ENCODE results near the gene LMTK2. TPM values are rescaled to one million over a fixed set of nuclear protein-coding genes. Genes with fewer than 3 reads are reported as not detected.

The LMTK2 gene
- total and polyA plus RNA-seq, 4 donors: 15.2 to 29.3 (median 22.2) TPM

GRCh38 chr7:98167653-98168052 is 61.0 kb downstream of the LMTK2 start:
- WGBS (ENCODE audit: insufficient coverage): 89% methylated on average over 15 of the region's 15 CpGs
- Histone ChIP-seq H3K9me3 (ENCODE audit: control insufficient read depth, insufficient read depth, low read length) (no peaks in the 10 kb centered on the region), H3K36me3 (ENCODE audit: control insufficient read depth, insufficient read depth, low read length) (peaks cover 28% of the 10 kb centered on the region), H3K4me1 (ENCODE audit: control insufficient read depth, insufficient read depth, low read length) (peaks cover 35% of the 10 kb centered on the region), H3K27ac (ENCODE audit: low read depth, low read length) (no peak overlapping the region), H3K27me3 (ENCODE audit: control insufficient read depth, insufficient read depth, low read length) (no peaks in the 10 kb centered on the region), H3K4me3 (ENCODE audit: low read depth, low read length) (no peak overlapping the region)
- DNase-seq (ENCODE audit: low read depth in 4 of 6, low spot score in 6 of 6): no peak

GRCh38 chr7:98168181-98168903 is 61.7 kb downstream of the LMTK2 start:
- H3K4me1 ChIP-seq (ENCODE audit: control insufficient read depth, insufficient read depth, low read length): peaks cover 34% of the 10 kb centered on the region
- H3K4me3 ChIP-seq (ENCODE audit: low read depth, low read length): no peak overlapping the region
- peak in 5 of 6 donors; percentile 35 to 88 (median 59) for DNase-seq (ENCODE audit: low read depth in 4 of 6, low spot score in 6 of 6)
- no peaks in the 10 kb centered on the region for H3K27me3 ChIP-seq (ENCODE audit: control insufficient read depth, insufficient read depth, low read length)
- H3K27ac ChIP-seq (ENCODE audit: low read depth, low read length): no peak overlapping the region
- no peaks in the 10 kb centered on the region for H3K9me3 ChIP-seq (ENCODE audit: control insufficient read depth, insufficient read depth, low read length)
- peaks cover 28% of the 10 kb centered on the region for H3K36me3 ChIP-seq (ENCODE audit: control insufficient read depth, insufficient read depth, low read length)
- WGBS (ENCODE audit: insufficient coverage): 80% methylated on average over 2 of the region's 17 CpGs

- DNase-seq (ENCODE audit: low read depth in 4 of 6, low spot score in 6 of 6): no peak
- Histone ChIP-seq H3K4me1 (ENCODE audit: control insufficient read depth, insufficient read depth, low read length) (peaks cover 29% of the 10 kb centered on the region), H3K9me3 (ENCODE audit: control insufficient read depth, insufficient read depth, low read length) (no peaks in the 10 kb centered on the region), H3K27me3 (ENCODE audit: control insufficient read depth, insufficient read depth, low read length) (no peaks in the 10 kb centered on the region), H3K27ac (ENCODE audit: low read depth, low read length) (no peak overlapping the region), H3K36me3 (ENCODE audit: control insufficient read depth, insufficient read depth, low read length) (peaks cover 24% of the 10 kb centered on the region), H3K4me3 (ENCODE audit: low read depth, low read length) (no peak overlapping the region)
- 96% methylated on average over 3 of the region's 5 CpGs for WGBS (ENCODE audit: insufficient coverage)
These were observed 62.4 kb downstream of the LMTK2 start for GRCh38 chr7:98168904-98169621.

GRCh38 chr7:98170966-98171365 is 64.3 kb downstream of the LMTK2 start:
- H3K4me3 ChIP-seq (ENCODE audit: low read depth, low read length): no peak overlapping the region
- no peaks in the 10 kb centered on the region for H3K9me3 ChIP-seq (ENCODE audit: control insufficient read depth, insufficient read depth, low read length)
- peak in 3 of 6 donors; percentile 22 to 77 (median 59) for DNase-seq (ENCODE audit: low read depth in 4 of 6, low spot score in 6 of 6)
- H3K4me1 ChIP-seq (ENCODE audit: control insufficient read depth, insufficient read depth, low read length): peaks cover 25% of the 10 kb centered on the region
- H3K27me3 ChIP-seq (ENCODE audit: control insufficient read depth, insufficient read depth, low read length): no peaks in the 10 kb centered on the region
- WGBS (ENCODE audit: insufficient coverage): 26% methylated on average over 7 of the region's 8 CpGs
- H3K36me3 ChIP-seq (ENCODE audit: control insufficient read depth, insufficient read depth, low read length): peaks cover 27% of the 10 kb centered on the region
- peak overlapping the region; percentile 3 for H3K27ac ChIP-seq (ENCODE audit: low read depth, low read length)

GRCh38 chr7:98171449-98171848 is 64.8 kb downstream of the LMTK2 start:
- DNase-seq (ENCODE audit: low read depth in 4 of 6, low spot score in 6 of 6): no peak
- H3K4me1 ChIP-seq (ENCODE audit: control insufficient read depth, insufficient read depth, low read length): peaks cover 25% of the 10 kb centered on the region
- no peaks in the 10 kb centered on the region for H3K9me3 ChIP-seq (ENCODE audit: control insufficient read depth, insufficient read depth, low read length)
- no peak overlapping the region for H3K4me3 ChIP-seq (ENCODE audit: low read depth, low read length)
- H3K27ac ChIP-seq (ENCODE audit: low read depth, low read length): no peak overlapping the region
- no peaks in the 10 kb centered on the region for H3K27me3 ChIP-seq (ENCODE audit: control insufficient read depth, insufficient read depth, low read length)
- WGBS (ENCODE audit: insufficient coverage): 71% methylated on average over 20 of the region's 24 CpGs
- peaks cover 24% of the 10 kb centered on the region for H3K36me3 ChIP-seq (ENCODE audit: control insufficient read depth, insufficient read depth, low read length)

- Histone ChIP-seq H3K4me3 (ENCODE audit: low read depth, low read length) (no peak overlapping the region), H3K27me3 (ENCODE audit: control insufficient read depth, insufficient read depth, low read length) (no peaks in the 10 kb centered on the region), H3K27ac (ENCODE audit: low read depth, low read length) (no peak overlapping the region), H3K9me3 (ENCODE audit: control insufficient read depth, insufficient read depth, low read length) (no peaks in the 10 kb centered on the region), H3K36me3 (ENCODE audit: control insufficient read depth, insufficient read depth, low read length) (peaks cover 26% of the 10 kb centered on the region), H3K4me1 (ENCODE audit: control insufficient read depth, insufficient read depth, low read length) (peaks cover 25% of the 10 kb centered on the region)
- peak in 2 of 6 donors; percentile 4 to 31 for DNase-seq (ENCODE audit: low read depth in 4 of 6, low spot score in 6 of 6)
- WGBS (ENCODE audit: insufficient coverage): 84% methylated on average over 20 of the region's 20 CpGs
These were observed 67.9 kb downstream of the LMTK2 start for GRCh38 chr7:98174334-98175259.

GRCh38 chr7:98175260-98175940 is 68.7 kb downstream of the LMTK2 start:
- H3K4me3 ChIP-seq (ENCODE audit: low read depth, low read length): no peak overlapping the region
- DNase-seq (ENCODE audit: low read depth in 4 of 6, low spot score in 6 of 6): no peak
- 83% methylated on average over 2 of the region's 8 CpGs for WGBS (ENCODE audit: insufficient coverage)

GRCh38 chr7:98177553-98177952 is 70.9 kb downstream of the LMTK2 start:
- no peak for DNase-seq (ENCODE audit: low read depth in 4 of 6, low spot score in 6 of 6)
- 96% methylated on average over 4 of the region's 6 CpGs for WGBS (ENCODE audit: insufficient coverage)
- H3K27ac ChIP-seq (ENCODE audit: low read depth, low read length): no peak overlapping the region
- H3K4me1 ChIP-seq (ENCODE audit: control insufficient read depth, insufficient read depth, low read length): peaks cover 8% of the 10 kb centered on the region
- no peaks in the 10 kb centered on the region for H3K27me3 ChIP-seq (ENCODE audit: control insufficient read depth, insufficient read depth, low read length)
- H3K4me3 ChIP-seq (ENCODE audit: low read depth, low read length): no peak overlapping the region
- no peaks in the 10 kb centered on the region for H3K9me3 ChIP-seq (ENCODE audit: control insufficient read depth, insufficient read depth, low read length)
- H3K36me3 ChIP-seq (ENCODE audit: control insufficient read depth, insufficient read depth, low read length): peaks cover 20% of the 10 kb centered on the region

More at GRCh38 chr7:98175260-98175940, 68.7 kb downstream of the LMTK2 start:
- no peaks in the 10 kb centered on the region for H3K9me3 ChIP-seq (ENCODE audit: control insufficient read depth, insufficient read depth, low read length)
- H3K27me3 ChIP-seq (ENCODE audit: control insufficient read depth, insufficient read depth, low read length): no peaks in the 10 kb centered on the region
- peaks cover 25% of the 10 kb centered on the region for H3K4me1 ChIP-seq (ENCODE audit: control insufficient read depth, insufficient read depth, low read length)
- no peak overlapping the region for H3K27ac ChIP-seq (ENCODE audit: low read depth, low read length)
- peaks cover 26% of the 10 kb centered on the region for H3K36me3 ChIP-seq (ENCODE audit: control insufficient read depth, insufficient read depth, low read length)

- Histone ChIP-seq H3K27me3 (ENCODE audit: control insufficient read depth, insufficient read depth, low read length) (no peaks in the 10 kb centered on the region), H3K27ac (ENCODE audit: low read depth, low read length) (no peak overlapping the region), H3K36me3 (ENCODE audit: control insufficient read depth, insufficient read depth, low read length) (peaks cover 20% of the 10 kb centered on the region), H3K4me1 (ENCODE audit: control insufficient read depth, insufficient read depth, low read length) (peaks cover 8% of the 10 kb centered on the region), H3K9me3 (ENCODE audit: control insufficient read depth, insufficient read depth, low read length) (no peaks in the 10 kb centered on the region), H3K4me3 (ENCODE audit: low read depth, low read length) (no peak overlapping the region)
- 80% methylated on average over 15 of the region's 16 CpGs for WGBS (ENCODE audit: insufficient coverage)
- DNase-seq (ENCODE audit: low read depth in 4 of 6, low spot score in 6 of 6): peak in 2 of 6 donors; percentile 13 to 50
These were observed 71.7 kb downstream of the LMTK2 start for GRCh38 chr7:98178321-98178720.
